Erythroblast (primary cell): Measurements from ENCODE around the gene ZNF407.

Experiments
- GATA1 ChIP-seq: IDR thresholded peaks from 2 replicates; pipeline ENCODE4 v1.6.1; 2011; ENCODE audit warnings: low read depth, mild to moderate bottlenecking, control low read depth, low read length, moderate library complexity
- POLR2A ChIP-seq: IDR thresholded peaks from 2 replicates; pipeline ENCODE4 v1.6.1; 2011; ENCODE audit warnings: mild to moderate bottlenecking, low read length

DNA sequence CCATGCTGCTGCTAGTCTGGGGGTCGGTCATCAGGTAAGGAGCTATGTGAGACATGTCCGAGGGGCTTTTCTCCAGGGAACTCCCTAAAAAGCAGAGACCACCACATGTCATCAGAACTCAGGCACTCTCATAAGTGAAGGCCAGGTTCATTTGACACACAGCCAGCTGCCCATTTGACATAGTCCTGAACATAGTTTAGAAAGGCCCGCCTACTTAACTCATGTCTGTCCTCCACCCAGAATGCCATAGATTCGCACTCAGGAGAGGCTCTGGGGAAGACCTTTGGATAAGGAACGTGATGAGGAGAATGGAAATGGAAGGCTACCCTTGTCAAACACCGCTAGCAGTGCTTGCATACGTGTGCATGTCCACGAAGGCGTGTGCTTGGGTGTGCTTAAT lies 454.1 kb downstream of the ZNF407 start:
- TF ChIP-seq POLR2A (no peak), GATA1 (no peak)
